GM12875 (cell line): Measurements from ENCODE around the gene PTPRD.

Source experiments
- H3K4me3 ChIP-seq: one replicate; pipeline ENCODE4 v1.5.1; 2011; ENCODE audit warnings: low read depth, low read length, control low read depth
- CTCF ChIP-seq: IDR thresholded peaks from 2 replicates; pipeline ENCODE4 v1.5.1; 2011; ENCODE audit warnings: low read depth, mild to moderate bottlenecking, control low read depth, inconsistent platforms, low read length, moderate library complexity, borderline replicate concordance; ENCODE audit not compliant: insufficient read depth

Gene PTPRD

GRCh38 chr9:8823131-8823895, 1789.5 kb downstream of the PTPRD start:
- no peak overlapping the region for H3K4me3 ChIP-seq
- TF ChIP-seq CTCF, result no peak

GRCh38 chr9:8822667-8823025, 1790.2 kb downstream of the PTPRD start:
- no peak for TF ChIP-seq CTCF
- no peak overlapping the region for H3K4me3 ChIP-seq

GRCh38 chr9:8821910-8822666, 1790.7 kb downstream of the PTPRD start:
- H3K4me3 ChIP-seq, result no peak overlapping the region
- no peak for TF ChIP-seq CTCF

GRCh38 chr9:8817335-8817734, 1795.5 kb downstream of the PTPRD start:
- no peak for TF ChIP-seq CTCF
- no peak overlapping the region for H3K4me3 ChIP-seq

- no peak overlapping the region for H3K4me3 ChIP-seq
- TF ChIP-seq CTCF, result no peak
Measured at GRCh38 chr9:8816361-8816760, 1796.4 kb downstream of the PTPRD start.

GRCh38 chr9:8815931-8816330, 1796.9 kb downstream of the PTPRD start:
- no peak for TF ChIP-seq CTCF
- H3K4me3 ChIP-seq, result no peak overlapping the region

- TF ChIP-seq CTCF, result no peak
- H3K4me3 ChIP-seq, result no peak overlapping the region
Measured at GRCh38 chr9:8815219-8815618, 1797.6 kb downstream of the PTPRD start.
